Epidermal melanocyte (primary cell): ENCODE results near the gene LILRA5.
"Not testable (repeated sequence)": the region's sequence is repeated elsewhere in the genome, so short reads cannot be mapped to it uniquely, and the experiment has no call there.

Experiments
- DNase-seq: peaks from one replicate; pipeline ENCODE4 v3.0.0; 2011; ENCODE audit warnings: low spot score; ENCODE audit not compliant: insufficient read length

The LILRA5 gene

DNA sequence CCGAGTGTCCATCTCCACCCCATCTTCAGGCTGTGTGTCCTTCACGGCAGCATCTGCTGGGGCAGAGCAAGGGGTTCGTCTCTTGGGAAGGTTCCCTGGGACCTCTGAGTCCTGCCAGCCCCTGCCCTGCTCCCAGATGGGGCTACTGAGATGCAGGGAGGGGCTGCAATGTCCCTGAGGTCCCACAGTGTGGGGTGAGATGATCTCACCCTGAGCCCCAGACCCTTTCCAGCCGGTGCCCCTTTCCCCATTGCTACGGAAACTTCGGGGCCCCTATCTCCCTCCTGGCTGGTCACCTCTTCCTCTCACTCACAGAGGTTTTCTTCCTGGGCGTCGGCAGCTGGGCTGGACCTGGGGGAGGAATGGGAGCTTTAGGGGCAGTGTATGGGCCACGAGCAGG, 37.0 kb downstream of the LILRA5 start:
- DNase-seq = no peak

- not testable (repeated sequence) for DNase-seq
Observed at GRCh38 chr19:54274516-54274915, 38.5 kb downstream of the LILRA5 start.

DNA sequence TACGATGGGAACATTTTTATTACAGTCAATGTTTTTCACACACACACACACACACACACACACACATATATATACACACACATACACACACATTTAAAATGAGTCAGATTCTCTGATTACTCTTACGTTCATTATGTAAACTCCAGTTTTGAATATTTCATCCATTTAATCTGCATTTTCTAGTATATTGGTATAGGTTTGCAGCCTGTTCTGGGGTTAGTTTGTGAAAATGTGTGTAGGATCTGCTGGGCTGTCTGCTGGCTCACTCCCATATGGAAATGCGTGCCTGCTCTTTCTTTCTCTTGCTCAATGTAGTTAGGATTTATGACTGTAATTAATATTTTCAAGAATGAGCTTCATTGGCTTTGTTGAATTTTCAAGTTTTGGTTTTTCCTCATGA, 39.1 kb downstream of the LILRA5 start:
- DNase-seq = no peak

GRCh38 chr19:54272181-54272580, 40.8 kb downstream of the LILRA5 start:
- DNase-seq = not testable (repeated sequence)

- DNase-seq = not testable (repeated sequence)
Observed at GRCh38 chr19:54271587-54271986, 41.4 kb downstream of the LILRA5 start.

DNA sequence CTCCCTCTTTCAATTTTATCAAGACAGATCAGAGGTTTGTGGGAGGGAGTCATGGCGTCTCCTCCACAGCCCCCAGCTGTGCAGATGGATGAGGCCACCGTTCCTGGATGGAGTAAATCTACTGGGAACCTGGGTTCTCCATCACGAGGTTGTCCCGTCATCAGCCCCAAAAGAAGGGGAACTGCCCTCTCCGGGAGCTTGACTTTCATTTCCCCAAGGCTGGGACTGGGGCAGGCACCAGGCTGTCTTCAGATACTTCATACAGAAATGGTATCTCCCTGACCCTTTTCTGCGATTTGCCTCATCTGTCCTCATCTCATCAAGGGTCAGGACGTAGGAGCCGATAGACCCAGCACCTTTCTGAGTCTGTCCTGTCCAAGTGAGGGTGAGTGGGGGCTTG, 41.9 kb downstream of the LILRA5 start:
- no peak for DNase-seq

DNA sequence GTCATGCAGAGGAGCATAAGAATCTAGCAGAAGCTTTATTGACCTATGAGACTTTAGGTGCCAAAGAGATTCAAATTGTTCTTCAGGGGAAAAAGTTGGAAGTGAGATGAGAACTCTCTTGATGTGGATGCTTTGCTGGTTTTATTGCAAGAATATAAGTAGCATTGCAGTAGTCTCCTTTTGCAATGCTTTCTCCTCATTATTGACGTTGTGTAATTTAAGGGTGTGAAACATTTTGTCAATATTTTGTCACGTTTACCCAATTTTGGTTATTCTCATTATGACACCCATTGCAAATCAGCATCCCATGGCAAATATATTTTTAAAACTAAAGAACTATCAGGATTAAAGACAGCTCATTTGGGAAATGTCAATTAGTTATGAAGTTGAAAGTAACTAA, 44.0 kb downstream of the LILRA5 start:
- DNase-seq = no peak

GRCh38 chr19:54266133-54266532, 46.8 kb downstream of the LILRA5 start:
- no peak for DNase-seq

DNA sequence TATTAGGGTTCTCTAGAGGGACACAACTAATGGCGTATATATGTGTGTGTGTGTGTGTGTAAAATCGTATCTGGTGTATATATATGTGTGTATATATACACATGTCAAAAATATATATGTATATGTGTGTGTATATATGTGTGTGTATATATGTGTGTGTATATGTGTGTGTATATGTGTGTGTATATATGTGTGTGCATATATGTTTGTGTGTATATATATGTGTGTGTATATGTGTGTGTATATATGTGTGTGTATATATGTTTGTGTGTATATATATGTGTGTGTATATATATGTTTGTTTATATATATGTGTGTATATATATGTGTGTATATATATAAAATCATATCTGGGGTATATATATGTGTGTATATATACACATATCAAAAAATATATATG, 50.5 kb downstream of the LILRA5 start:
- no peak for DNase-seq

- DNase-seq = no peak
Observed at GRCh38 chr19:54262066-54262465, 50.9 kb downstream of the LILRA5 start.

GRCh38 chr19:54257116-54257480, 55.9 kb downstream of the LILRA5 start, which contains the start of gene LILRB5:
Gene LILRB5, minus strand, starts transcription at chr19:54257273. Its CDS starts 80 bp downstream, at chr19:54257193.
- DNase-seq = no peak
